GM19463 (cell line): ENCODE measurements around the gene KRTAP10-5.
"Not testable (repeated sequence)": the region's sequence is repeated elsewhere in the genome, so short reads cannot be mapped to it uniquely, and the experiment has no call there.

Experiments used
- ATAC-seq: cut with Tn5 transposase; IDR thresholded peaks from one replicate; pipeline ENCODE4 v1.9.1; 2021; ENCODE audit warnings: mild to moderate bottlenecking, moderate library complexity; ENCODE audit not compliant: unreplicated experiment

KRTAP10-5 gene

GRCh38 chr21:44572959-44573583 lies 7.3 kb downstream of the KRTAP10-5 start:
- no peak for ATAC-seq

GRCh38 chr21:44571844-44572782 lies 8.3 kb downstream of the KRTAP10-5 start:
- no peak for ATAC-seq

GRCh38 chr21:44571296-44571695 lies 9.1 kb downstream of the KRTAP10-5 start:
- no peak for ATAC-seq

- ATAC-seq: no peak
These were observed 10.4 kb downstream of the KRTAP10-5 start for GRCh38 chr21:44569861-44570517.

GRCh38 chr21:44568667-44569556 lies 11.5 kb downstream of the KRTAP10-5 start:
- ATAC-seq: no peak

GRCh38 chr21:44568261-44568660 lies 12.1 kb downstream of the KRTAP10-5 start:
- no peak for ATAC-seq

GRCh38 chr21:44567481-44568171 lies 12.8 kb downstream of the KRTAP10-5 start:
- ATAC-seq: no peak

- ATAC-seq: no peak
These were observed 14.0 kb downstream of the KRTAP10-5 start for GRCh38 chr21:44566403-44566802.

GRCh38 chr21:44564886-44565598 lies 15.4 kb downstream of the KRTAP10-5 start:
- no peak for ATAC-seq

GRCh38 chr21:44564099-44564498 lies 16.3 kb downstream of the KRTAP10-5 start:
- ATAC-seq: no peak

GRCh38 chr21:44558695-44559094 lies 21.7 kb downstream of the KRTAP10-5 start, which contains the start of gene KRTAP10-3:
Gene KRTAP10-3 (minus strand): TSS chr21:44558795. CDS start chr21:44558715, 80 bp downstream.
- no peak for ATAC-seq

GRCh38 chr21:44558329-44558675 lies 22.1 kb downstream of the KRTAP10-5 start:
- not testable (repeated sequence) for ATAC-seq

- no peak for ATAC-seq
These were observed 22.7 kb downstream of the KRTAP10-5 start for GRCh38 chr21:44557491-44558328.

- ATAC-seq: no peak
These were observed 23.5 kb downstream of the KRTAP10-5 start for GRCh38 chr21:44556879-44557278.

GRCh38 chr21:44555200-44555875 lies 25.1 kb downstream of the KRTAP10-5 start:
- no peak for ATAC-seq

- ATAC-seq: no peak
These were observed 27.7 kb downstream of the KRTAP10-5 start for GRCh38 chr21:44552681-44553080.

- no peak for ATAC-seq
These were observed 28.3 kb downstream of the KRTAP10-5 start for GRCh38 chr21:44552136-44552535.
